ENCODE measurements around the gene MSTO1. TPM values are rescaled to one million over a fixed set of nuclear protein-coding genes. Genes with fewer than 3 reads are reported as not detected.
"Not testable (repeated sequence)": the region's sequence is repeated elsewhere in the genome, so short reads cannot be mapped to it uniquely, and the experiment has no call there.

Gene MSTO1
- total and polyA plus RNA-seq, 5 donors from 2014 or later, result 7.0 to 46.0 (median 11.7) TPM

- H3K4me3 Mint-ChIP-seq; DNase-seq; H3K4me1 ChIP-seq (ENCODE audit: control insufficient read depth, insufficient read depth, low read length, poor library complexity, severe bottlenecking); H3K4me3 ChIP-seq (ENCODE audit: low read depth, low read length); H3K9me3 ChIP-seq (ENCODE audit: control insufficient read depth in 2 of 2, low read length in 2 of 2); H3K27me3 ChIP-seq (ENCODE audit: control insufficient read depth, insufficient read depth, low read length); H3K4me1 Mint-ChIP-seq; H3K27ac ChIP-seq (ENCODE audit: insufficient read depth, low read length, poor library complexity, severe bottlenecking); ATAC-seq (ENCODE audit: low read depth in 2 of 2); H3K9me3 Mint-ChIP-seq; H3K27ac Mint-ChIP-seq; H3K27me3 Mint-ChIP-seq: not testable (repeated sequence)
- peaks cover 44% of the 10 kb centered on the region for H3K36me3 Mint-ChIP-seq
- peaks cover 68% of the 10 kb centered on the region for H3K36me3 ChIP-seq (ENCODE audit: control insufficient read depth, insufficient read depth, low read length)
These were observed 51.2 kb downstream of the MSTO1 start for GRCh38 chr1:155661239-155661638.

Other genes starting within 250 kb of the MSTO1 start
- gene ASH1L, start 47.4 kb upstream of the MSTO1 start, total RNA-seq, result 97.8 TPM
- gene ASH1L, start 47.4 kb upstream of the MSTO1 start, polyA plus RNA-seq, result 10 to 100 TPM; 14.1 to 16.8 (median 15.1) TPM
- 96.5 TPM for gene YY1AP1, start 78.6 kb downstream of the MSTO1 start, total RNA-seq
- gene YY1AP1, start 78.6 kb downstream of the MSTO1 start, polyA plus RNA-seq, result 10 to 100 TPM; 39.2 to 46.9 (median 43.3) TPM
- 120 TPM for gene DAP3, start 78.9 kb downstream of the MSTO1 start, total RNA-seq
- 100 to 1,000 TPM; 117 to 133 (median 126) TPM for gene DAP3, start 78.9 kb downstream of the MSTO1 start, polyA plus RNA-seq
- gene GON4L, start 247.0 kb downstream of the MSTO1 start, total RNA-seq, result 105 TPM
- gene GON4L, start 247.0 kb downstream of the MSTO1 start, polyA plus RNA-seq, result 10 to 100 TPM; 22.3 to 35.3 (median 26.3) TPM
- 29.7 TPM for gene SYT11, start 249.3 kb downstream of the MSTO1 start, total RNA-seq
- 10 to 100 TPM; 14.4 to 34.1 (median 18.7) TPM for gene SYT11, start 249.3 kb downstream of the MSTO1 start, polyA plus RNA-seq

All from CD4-positive, CD25-positive, alpha-beta regulatory T cell (primary cell).